Colonic mucosa (tissue), 4 donors: ENCODE results near the gene EMX1. TPM values are rescaled to one million over a fixed set of nuclear protein-coding genes. Genes with fewer than 3 reads are reported as not detected.

ENCODE experiments used
- DNase-seq: peaks from one replicate; pipeline ENCODE4 v3.0.0-alpha.2; 2020
- H3K27ac ChIP-seq: fragments of 200-600 bp; one replicate; pipeline ENCODE4 v1.8.0; 2021
- H3K27me3 ChIP-seq: fragments of 200-600 bp; one replicate; pipeline ENCODE4 v1.8.0; 2021
- H3K36me3 ChIP-seq: fragments of 200-600 bp; one replicate; pipeline ENCODE4 v1.8.0; 2021
- H3K4me1 ChIP-seq: fragments of 200-600 bp; one replicate; pipeline ENCODE4 v1.8.0; 2021; ENCODE audit warnings: mild to moderate bottlenecking
- H3K4me3 ChIP-seq: fragments of 200-600 bp; one replicate; pipeline ENCODE4 v1.8.0; 2021
- H3K9ac ChIP-seq, 2 donors: one replicate each; pipeline ENCODE4 v1.7.0; 2013; ENCODE audit warnings: control low read depth in 2 of 2, low read depth in 2 of 2, low read length in 2 of 2
- H3K9me3 ChIP-seq: fragments of 200-600 bp; one replicate; pipeline ENCODE4 v1.8.0; 2021
- CTCF ChIP-seq: fragments of 200-600 bp; IDR thresholded peaks from one replicate; pipeline ENCODE4 v1.8.0; 2022; ENCODE audit warnings: antibody characterized with exemption, mild to moderate bottlenecking
- intact Hi-C: fragments of 100-400 bp; cut with DNase I; formaldehyde crosslinking; loops from one replicate; pipeline ENCODE4 v1.14.1; 2022
- total RNA-seq, 2 donors: library from RNA; stranded (reverse); fragmentation: NEBNext Ultra II Directional in 1 of 2; extraction: Animal tissue kit (Norgen Biotek cat#: 25700) in 1 of 2; gene quantifications; one replicate each; pipeline ENCODE4 v1.2.1, GENCODE V29; 2021
- donor health status: healthy.
- donor health status: DM: no; HTN: no; CAD: no.
- donor health status: DM: no; HTN: no; CAD: no.

The EMX1 gene
- total RNA-seq, 2 donors from 2014 or later, result 1.1 to 2.0 TPM

DNA sequence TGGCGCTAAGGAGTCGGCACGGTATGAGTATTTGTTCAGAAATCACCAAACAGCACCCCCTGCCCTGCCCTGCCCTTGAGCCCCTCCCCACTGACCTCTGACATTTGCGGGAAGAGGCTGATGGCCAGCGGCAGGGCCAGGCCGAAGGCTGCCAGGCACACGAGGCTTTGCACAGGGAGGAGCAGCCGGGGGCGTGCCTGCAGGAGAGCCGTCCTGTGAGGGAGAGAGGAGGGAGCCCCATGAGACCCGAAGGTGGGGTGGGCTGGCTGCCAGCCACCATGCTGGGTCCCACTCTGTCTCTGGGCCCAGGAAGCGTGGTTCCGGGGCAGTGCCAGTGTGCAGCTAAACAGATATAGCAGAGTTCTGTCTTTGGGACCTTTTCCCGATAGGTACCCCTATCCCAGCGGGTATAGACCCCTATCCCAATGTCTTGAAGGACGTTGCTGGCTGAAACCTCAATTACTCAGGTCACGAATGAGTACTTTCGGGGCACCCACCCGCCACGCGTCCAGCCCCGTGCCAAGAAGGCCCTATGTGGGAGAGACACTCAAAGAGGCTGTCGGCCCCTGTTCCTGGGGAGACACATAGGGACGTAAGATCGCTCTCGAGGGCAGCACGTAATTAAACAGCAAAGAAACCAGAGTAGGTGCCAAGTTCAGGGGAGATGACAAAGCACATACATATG is 43.9 kb downstream of the EMX1 start:
- H3K27ac ChIP-seq, result no peak overlapping the region
- no peak for DNase-seq
- TF ChIP-seq CTCF, result no peak
- no peak overlapping the region for H3K9ac ChIP-seq
- no peaks in the 10 kb centered on the region for H3K27me3 ChIP-seq
- H3K4me1 ChIP-seq, result no peaks in the 10 kb centered on the region
- H3K36me3 ChIP-seq, result no peaks in the 10 kb centered on the region
- H3K9me3 ChIP-seq, result no peaks in the 10 kb centered on the region
- no peak overlapping the region for H3K4me3 ChIP-seq
- intact Hi-C loops, result no loop called here

- H3K4me1 ChIP-seq, result no peaks in the 10 kb centered on the region
- H3K4me3 ChIP-seq, result no peak overlapping the region
- DNase-seq, result no peak
- TF ChIP-seq CTCF, result no peak
- no peak overlapping the region for H3K9ac ChIP-seq
- intact Hi-C loops, result no loop called here
- H3K27ac ChIP-seq, result no peak overlapping the region
- no peaks in the 10 kb centered on the region for H3K27me3 ChIP-seq
- H3K9me3 ChIP-seq, result no peaks in the 10 kb centered on the region
- H3K36me3 ChIP-seq, result no peaks in the 10 kb centered on the region
These were observed 44.6 kb downstream of the EMX1 start for GRCh38 chr2:72961853-72962468.

GRCh38 chr2:72962911-72963310 is 45.6 kb downstream of the EMX1 start:
- TF ChIP-seq CTCF, result no peak
- no peak overlapping the region for H3K4me3 ChIP-seq
- H3K4me1 ChIP-seq, result no peaks in the 10 kb centered on the region
- H3K36me3 ChIP-seq, result no peaks in the 10 kb centered on the region
- H3K9ac ChIP-seq, result no peak overlapping the region
- no peak for DNase-seq
- no peak overlapping the region for H3K27ac ChIP-seq
- H3K27me3 ChIP-seq, result no peaks in the 10 kb centered on the region
- no peaks in the 10 kb centered on the region for H3K9me3 ChIP-seq
- intact Hi-C loops, result no loop called here

DNA sequence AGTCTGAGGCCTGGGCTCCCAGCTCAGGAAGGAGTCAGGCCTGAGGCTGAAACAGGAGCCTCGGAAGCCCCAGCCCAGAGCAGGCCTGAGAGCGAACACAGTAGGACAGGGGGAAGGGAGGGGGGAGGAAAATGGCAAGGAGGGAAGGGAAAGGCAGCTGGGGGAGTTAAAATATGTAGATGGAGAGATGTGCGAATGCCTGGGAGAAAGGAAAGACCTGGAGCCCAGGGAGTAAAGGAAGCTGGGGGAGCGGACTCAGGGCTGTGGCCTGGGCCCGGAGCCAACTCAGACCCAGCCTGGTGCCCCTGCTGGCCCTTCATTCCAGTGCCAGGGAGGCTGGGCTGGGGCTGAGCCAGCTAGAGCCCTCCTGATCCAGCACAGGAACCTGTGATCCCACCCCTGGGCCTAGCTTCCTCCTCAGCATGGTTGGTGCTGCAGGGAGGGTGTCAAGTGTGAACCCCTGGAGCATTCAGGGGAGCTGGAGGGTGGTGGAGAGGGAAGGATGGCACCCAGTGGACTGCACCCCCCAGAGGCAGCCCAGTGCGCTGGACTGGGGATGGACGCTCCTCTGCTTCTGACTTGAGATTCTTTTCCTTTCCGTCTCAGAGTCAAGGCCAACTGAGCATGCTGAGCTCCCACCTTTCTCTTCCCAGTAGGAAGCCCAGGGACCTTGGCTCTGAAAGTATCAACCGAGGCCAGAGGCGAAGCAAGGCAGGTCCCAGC is 46.3 kb downstream of the EMX1 start:
- Histone ChIP-seq H3K27ac (no peak overlapping the region), H3K9ac (no peak overlapping the region)

GRCh38 chr2:72964146-72964525 is 46.8 kb downstream of the EMX1 start:
- intact Hi-C loops, result no loop called here
- DNase-seq, result no peak
- Histone ChIP-seq H3K27me3 (no peaks in the 10 kb centered on the region), H3K4me1 (no peaks in the 10 kb centered on the region), H3K27ac (no peak overlapping the region), H3K4me3 (no peak overlapping the region), H3K36me3 (no peaks in the 10 kb centered on the region), H3K9ac (no peak overlapping the region), H3K9me3 (no peaks in the 10 kb centered on the region)
- no peak for TF ChIP-seq CTCF

More for the DNA sequence above, 46.3 kb downstream of the EMX1 start:
- no peaks in the 10 kb centered on the region for H3K9me3 ChIP-seq
- H3K27me3 ChIP-seq, result no peaks in the 10 kb centered on the region
- intact Hi-C loops, result no loop called here
- H3K4me1 ChIP-seq, result no peaks in the 10 kb centered on the region
- no peak for TF ChIP-seq CTCF
- H3K4me3 ChIP-seq, result no peak overlapping the region
- no peak for DNase-seq
- no peaks in the 10 kb centered on the region for H3K36me3 ChIP-seq
